Lower leg skin (tissue), 3 donors: ENCODE measurements around the gene NKAIN2.

Experiments
- CTCF ChIP-seq, 3 donors: fragments of 450-650 bp; IDR thresholded peaks; one replicate each; pipeline ENCODE4 v1.5.1; 2016; ENCODE audit warnings: antibody characterized with exemption in 3 of 3, mild to moderate bottlenecking in 3 of 3, moderate library complexity in 2 of 3
- POLR2A ChIP-seq, 2 donors: fragments of 450-650 bp; IDR thresholded peaks; one replicate each; pipeline ENCODE4 v1.6.1; 2016 to 2017; ENCODE audit warnings: antibody characterized with exemption in 2 of 2, mild to moderate bottlenecking in 1 of 2, moderate library complexity in 1 of 2

- no peak for TF ChIP-seq CTCF (IDR thresholded peaks at IDR 0.05)
- no peak for TF ChIP-seq POLR2A (IDR thresholded peaks at IDR 0.05)
Measured at GRCh38 chr6:124633655-124634054, 830.0 kb downstream of the NKAIN2 start.
